HuH-7.5 (cell line): Measurements from ENCODE around the gene TP73.
"Not testable (repeated sequence)": the region's sequence is repeated elsewhere in the genome, so short reads cannot be mapped to it uniquely, and the experiment has no call there.

Experiments used
- DNase-seq: peaks from one replicate; pipeline ENCODE4 v3.0.0; 2011; ENCODE audit warnings: low spot score

Gene TP73

GRCh38 chr1:3744646-3745045, 92.3 kb downstream of the TP73 start:
- DNase-seq: no peak

GRCh38 chr1:3745071-3745470, 92.8 kb downstream of the TP73 start:
- no peak for DNase-seq

GRCh38 chr1:3745590-3746381, 93.5 kb downstream of the TP73 start:
- no peak for DNase-seq

GRCh38 chr1:3746389-3746829, 94.1 kb downstream of the TP73 start:
- DNase-seq: no peak

GRCh38 chr1:3746830-3747521, 94.7 kb downstream of the TP73 start:
- DNase-seq: peak; percentile 96

- DNase-seq: no peak
Measured at GRCh38 chr1:3747522-3747848, 95.2 kb downstream of the TP73 start.

- no peak for DNase-seq
Measured at GRCh38 chr1:3747903-3748302, 95.6 kb downstream of the TP73 start.

GRCh38 chr1:3748316-3748900, 96.1 kb downstream of the TP73 start:
- DNase-seq: not testable (repeated sequence)

- no peak for DNase-seq
Measured at GRCh38 chr1:3749512-3749911, 97.2 kb downstream of the TP73 start.

GRCh38 chr1:3750741-3751140, 98.4 kb downstream of the TP73 start:
- no peak for DNase-seq

GRCh38 chr1:3752400-3752945, 100.2 kb downstream of the TP73 start, which contains the start of gene CCDC27:
TSS of gene CCDC27 (plus strand) at chr1:3752450. CDS start at chr1:3752482, 32 bp downstream.
- DNase-seq: no peak

- no peak for DNase-seq
Measured at GRCh38 chr1:3753656-3754454, 101.5 kb downstream of the TP73 start.

- DNase-seq: no peak
Measured at GRCh38 chr1:3756394-3756793, 104.1 kb downstream of the TP73 start.

GRCh38 chr1:3759164-3759563, 106.8 kb downstream of the TP73 start:
- no peak for DNase-seq

GRCh38 chr1:3759796-3760195, 107.5 kb downstream of the TP73 start:
- no peak for DNase-seq

- DNase-seq: no peak
Measured at GRCh38 chr1:3761296-3762010, 109.1 kb downstream of the TP73 start.

- no peak for DNase-seq
Measured at GRCh38 chr1:3762151-3762872, 110.0 kb downstream of the TP73 start.

- DNase-seq: no peak
Measured at GRCh38 chr1:3762873-3763228, 110.5 kb downstream of the TP73 start.

- no peak for DNase-seq
Measured at GRCh38 chr1:3763351-3764125, 111.2 kb downstream of the TP73 start.

GRCh38 chr1:3767328-3767925, 115.1 kb downstream of the TP73 start:
- DNase-seq: no peak
